Osteocyte (in vitro differentiated cells): ENCODE measurements around the gene CDH19. TPM values are rescaled to one million over a fixed set of nuclear protein-coding genes. Genes with fewer than 3 reads are reported as not detected.

Experiments
- DNase-seq: peaks from one replicate; pipeline ENCODE4 v3.0.0; 2021; ENCODE audit warnings: mixed read lengths; ENCODE audit not compliant: unreplicated experiment; ENCODE audit errors: extremely low spot score
- H3K27ac Mint-ChIP-seq: one replicate; pipeline ENCODE4 v1.8.0; 2021; ENCODE audit warnings: mild to moderate bottlenecking, mixed read lengths; ENCODE audit not compliant: unreplicated experiment
- H3K27me3 Mint-ChIP-seq: one replicate; pipeline ENCODE4 v1.8.0; 2021; ENCODE audit warnings: mixed read lengths; ENCODE audit not compliant: unreplicated experiment
- H3K36me3 Mint-ChIP-seq: one replicate; pipeline ENCODE4 v1.8.0; 2021; ENCODE audit warnings: mixed read lengths; ENCODE audit not compliant: unreplicated experiment
- H3K4me1 Mint-ChIP-seq: one replicate; pipeline ENCODE4 v1.8.0; 2021; ENCODE audit warnings: mixed read lengths; ENCODE audit not compliant: unreplicated experiment
- H3K4me3 Mint-ChIP-seq: one replicate; pipeline ENCODE4 v1.8.0; 2021; ENCODE audit warnings: mild to moderate bottlenecking, moderate library complexity, mixed read lengths; ENCODE audit not compliant: unreplicated experiment
- H3K9me3 Mint-ChIP-seq: one replicate; pipeline ENCODE4 v1.8.0; 2021; ENCODE audit warnings: mixed read lengths; ENCODE audit not compliant: unreplicated experiment
- CTCF ChIP-seq: fragments of 200-600 bp; sonication (generic); IDR thresholded peaks from 2 replicates; pipeline ENCODE4 v1.5.0; 2021; ENCODE audit warnings: antibody characterized with exemption, mild to moderate bottlenecking, moderate library complexity
- total RNA-seq: library from RNA; stranded (reverse); gene quantifications from 2 replicates; pipeline ENCODE4 v1.2.1, GENCODE V29; 2021

CDH19 gene
- total RNA-seq, 1 donor from 2014 or later: not detected

- Mint-ChIP-seq H3K4me1 (no peaks in the 10 kb centered on the region), H3K4me3 (no peak overlapping the region), H3K27me3 (peaks cover 3% of the 10 kb centered on the region), H3K36me3 (no peaks in the 10 kb centered on the region), H3K27ac (no peak overlapping the region), H3K9me3 (no peaks in the 10 kb centered on the region)
- DNase-seq: no peak
- no peak for TF ChIP-seq CTCF
Observed at GRCh38 chr18:66513996-66514395, 89.9 kb downstream of the CDH19 start.

GRCh38 chr18:66511792-66512191, 92.1 kb downstream of the CDH19 start:
- no peaks in the 10 kb centered on the region for H3K4me1 Mint-ChIP-seq
- no peak overlapping the region for H3K27ac Mint-ChIP-seq

GRCh38 chr18:66511289-66511688, 92.6 kb downstream of the CDH19 start:
- H3K4me1 Mint-ChIP-seq: no peaks in the 10 kb centered on the region
- TF ChIP-seq CTCF: no peak
- DNase-seq: no peak
- H3K36me3 Mint-ChIP-seq: no peaks in the 10 kb centered on the region
- H3K27ac Mint-ChIP-seq: no peak overlapping the region
- no peaks in the 10 kb centered on the region for H3K9me3 Mint-ChIP-seq
- H3K27me3 Mint-ChIP-seq: no peaks in the 10 kb centered on the region
- H3K4me3 Mint-ChIP-seq: no peak overlapping the region

More at GRCh38 chr18:66511792-66512191, 92.1 kb downstream of the CDH19 start:
- DNase-seq: no peak
- Mint-ChIP-seq H3K4me3 (no peak overlapping the region), H3K9me3 (no peaks in the 10 kb centered on the region), H3K36me3 (no peaks in the 10 kb centered on the region), H3K27me3 (peaks cover under 1% of the 10 kb centered on the region)
- no peak for TF ChIP-seq CTCF

GRCh38 chr18:66510357-66511045, 93.4 kb downstream of the CDH19 start:
- no peaks in the 10 kb centered on the region for H3K9me3 Mint-ChIP-seq
- no peaks in the 10 kb centered on the region for H3K36me3 Mint-ChIP-seq
- DNase-seq: no peak
- no peak overlapping the region for H3K27ac Mint-ChIP-seq
- H3K4me3 Mint-ChIP-seq: no peak overlapping the region
- H3K4me1 Mint-ChIP-seq: no peaks in the 10 kb centered on the region
- TF ChIP-seq CTCF: no peak
- peaks cover 4% of the 10 kb centered on the region for H3K27me3 Mint-ChIP-seq

GRCh38 chr18:66508937-66509336, 95.0 kb downstream of the CDH19 start:
- Mint-ChIP-seq H3K27ac (no peak overlapping the region), H3K4me3 (no peak overlapping the region), H3K9me3 (no peaks in the 10 kb centered on the region), H3K36me3 (no peaks in the 10 kb centered on the region), H3K4me1 (no peaks in the 10 kb centered on the region), H3K27me3 (peaks cover 4% of the 10 kb centered on the region)
- DNase-seq: no peak
- TF ChIP-seq CTCF: no peak
